Bone marrow (tissue), 2 donors: ENCODE data around the gene VAMP2.

Experiments
- DNase-seq, 2 donors: peaks; one replicate each; lab custom pipeline; 2025; lab: John Stamatoyannopoulos, UW

The VAMP2 gene

GRCh38 chr17:8155231-8155995, 7.3 kb downstream of the VAMP2 start:
- no peak for DNase-seq

- no peak for DNase-seq
These were observed 8.1 kb downstream of the VAMP2 start for GRCh38 chr17:8154608-8155155.

- peak; percentile 86 to 95 for DNase-seq
These were observed 8.7 kb downstream of the VAMP2 start for GRCh38 chr17:8153957-8154607.

GRCh38 chr17:8153525-8153956, 9.2 kb downstream of the VAMP2 start:
- DNase-seq, result peak; percentile 34 to 69

- no peak for DNase-seq
These were observed 9.7 kb downstream of the VAMP2 start for GRCh38 chr17:8153031-8153451.

- peak; percentile 23 to 81 for DNase-seq
These were observed 10.5 kb downstream of the VAMP2 start, which contains the start of gene PER1 for GRCh38 chr17:8152112-8152775. Gene PER1, minus strand, starts transcription at chr17:8152404. Its CDS starts 1,698 bp downstream, at chr17:8150706.

GRCh38 chr17:8151641-8152111, 11.1 kb downstream of the VAMP2 start:
- DNase-seq, result peak; percentile 4 to 68

- peak; percentile 32 to 71 for DNase-seq
These were observed 11.6 kb downstream of the VAMP2 start for GRCh38 chr17:8151120-8151640.

- DNase-seq, result no peak
These were observed 12.3 kb downstream of the VAMP2 start for GRCh38 chr17:8150194-8151119.

- DNase-seq, result no peak
These were observed 13.1 kb downstream of the VAMP2 start for GRCh38 chr17:8149419-8150193.

GRCh38 chr17:8148560-8148959, 14.2 kb downstream of the VAMP2 start:
- DNase-seq, result no peak

GRCh38 chr17:8147805-8148404, 14.8 kb downstream of the VAMP2 start:
- DNase-seq, result no peak

- DNase-seq, result no peak
These were observed 15.5 kb downstream of the VAMP2 start for GRCh38 chr17:8147141-8147804.

GRCh38 chr17:8146381-8147140, 16.2 kb downstream of the VAMP2 start:
- DNase-seq, result no peak

- DNase-seq, result no peak
These were observed 16.9 kb downstream of the VAMP2 start for GRCh38 chr17:8145811-8146210.

GRCh38 chr17:8144401-8145231, 18.1 kb downstream of the VAMP2 start:
- DNase-seq, result no peak

GRCh38 chr17:8143581-8144400, 19.0 kb downstream of the VAMP2 start:
- no peak for DNase-seq
